HG03135 (cell line): ENCODE results near the gene AKT2.

ENCODE experiments used
- ATAC-seq: cut with Tn5 transposase; IDR thresholded peaks from one replicate; pipeline ENCODE4 v1.9.1; 2021; ENCODE audit warnings: mild to moderate bottlenecking, moderate library complexity; ENCODE audit not compliant: unreplicated experiment

Gene AKT2

DNA sequence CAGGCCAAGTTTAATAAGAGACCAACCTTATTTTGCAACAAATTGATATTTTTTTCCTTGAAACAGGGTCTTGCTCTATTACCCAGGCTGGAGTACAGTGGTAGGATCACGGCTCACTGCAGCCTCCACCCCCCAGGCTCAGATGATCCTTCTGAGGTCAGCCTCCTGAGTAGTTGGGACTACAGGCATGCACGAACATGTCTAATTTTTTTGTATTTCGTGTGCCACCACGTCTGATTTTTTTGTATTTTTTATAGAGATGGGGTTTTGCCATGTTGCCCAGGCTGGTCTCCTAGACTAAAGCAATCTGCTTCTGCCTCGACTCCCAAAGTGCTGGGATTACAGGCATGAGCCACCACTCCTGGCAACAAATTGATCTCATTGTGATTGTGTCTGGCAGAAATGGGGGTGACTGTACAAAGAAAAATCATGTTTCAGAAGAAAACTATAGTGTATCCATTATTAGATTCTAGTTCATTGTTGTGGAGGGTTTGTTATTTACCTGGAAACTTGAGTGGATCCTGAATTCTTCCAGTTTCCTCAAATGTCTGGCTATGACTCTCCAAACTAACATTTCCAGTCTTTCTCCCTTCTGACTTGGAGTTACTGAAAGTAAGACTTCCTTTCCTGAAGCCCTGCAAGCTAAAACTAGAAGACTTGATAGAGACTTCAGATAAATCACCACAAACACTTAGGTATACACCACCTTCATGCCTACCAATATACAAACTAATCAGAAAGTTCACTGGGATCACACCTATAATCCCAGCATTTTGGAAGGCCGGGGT, 17.3 kb upstream of the AKT2 start:
- ATAC-seq: no peak

DNA sequence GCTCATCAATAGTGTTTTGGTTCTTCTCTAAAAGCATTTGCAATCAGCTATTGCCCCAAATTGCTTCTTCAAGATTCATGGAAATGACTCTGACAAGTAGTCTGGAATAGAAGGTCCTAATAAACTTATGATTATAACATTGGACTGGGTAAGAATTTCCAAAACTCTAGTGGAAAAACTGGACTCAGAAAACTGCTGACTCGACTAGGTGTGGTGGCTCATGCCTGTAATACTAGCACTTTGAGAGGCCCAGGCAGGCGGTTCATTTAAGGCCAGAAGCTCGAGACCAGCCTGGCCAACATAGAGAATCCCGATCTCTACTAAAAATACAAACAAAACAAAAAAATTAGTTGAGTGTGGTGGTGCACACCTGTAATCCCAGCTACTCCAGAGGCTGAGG, 15.5 kb upstream of the AKT2 start:
- no peak for ATAC-seq

DNA sequence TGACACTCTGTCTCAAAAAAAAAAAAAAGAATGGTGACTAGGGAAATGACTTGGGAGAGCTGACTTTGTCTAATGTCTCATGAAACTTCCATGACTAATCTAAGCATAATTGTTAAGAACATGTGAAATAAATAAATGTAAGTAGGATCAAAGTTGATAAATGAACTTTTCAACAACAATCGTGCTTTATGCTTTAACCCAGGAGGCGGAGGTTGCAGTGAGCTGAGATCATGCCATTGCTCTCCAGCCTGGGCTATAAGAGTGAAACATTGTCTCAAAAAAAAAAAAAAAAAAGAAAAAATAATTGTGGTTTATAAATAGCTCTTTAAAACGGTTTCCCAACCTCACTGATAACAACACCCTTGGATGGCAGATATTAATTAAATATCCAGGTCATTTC, 12.9 kb upstream of the AKT2 start:
- no peak for ATAC-seq

DNA sequence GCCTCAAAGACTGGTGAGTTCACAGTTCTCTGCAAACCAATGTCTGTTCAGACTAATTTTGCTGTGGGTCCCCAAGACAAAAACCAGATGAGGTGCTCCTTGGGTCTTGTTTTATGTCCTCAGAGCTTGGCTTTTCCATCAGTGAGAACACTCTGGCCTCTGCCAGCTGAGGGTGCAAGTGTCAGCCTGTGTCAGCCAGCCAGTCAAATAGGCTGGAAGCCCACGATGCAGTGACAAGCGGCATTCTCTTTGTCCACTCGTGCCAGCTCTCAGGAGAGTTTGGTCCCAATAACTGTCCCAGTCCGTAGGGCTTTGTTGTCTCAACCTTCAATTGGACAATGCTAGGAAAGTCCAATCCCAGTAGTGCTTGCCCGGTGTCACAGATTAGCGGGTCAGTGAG, 9.4 kb upstream of the AKT2 start:
- ATAC-seq: no peak

DNA sequence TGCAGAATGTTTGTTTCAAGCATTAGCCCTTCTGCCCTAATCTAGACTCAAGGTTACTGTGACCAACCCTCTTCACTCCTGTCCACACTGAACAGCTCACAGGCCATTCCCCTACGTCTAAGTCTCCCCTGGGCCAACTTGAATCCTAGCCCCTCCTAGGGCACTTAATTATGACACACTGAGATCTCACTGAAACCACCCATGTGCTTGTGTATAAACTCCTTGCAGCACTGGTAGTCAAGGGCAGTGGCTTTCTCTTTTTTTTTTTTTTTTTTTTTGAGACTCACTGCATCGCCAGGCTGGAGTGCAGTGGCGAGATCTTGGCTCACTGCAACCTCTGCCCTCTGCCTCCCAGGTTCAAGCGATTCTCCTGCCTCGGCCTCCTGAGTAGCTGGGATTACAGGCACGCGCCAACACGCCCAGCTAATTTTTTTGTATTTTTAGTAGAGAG, 1.9 kb upstream of the AKT2 start:
- no peak for ATAC-seq

DNA sequence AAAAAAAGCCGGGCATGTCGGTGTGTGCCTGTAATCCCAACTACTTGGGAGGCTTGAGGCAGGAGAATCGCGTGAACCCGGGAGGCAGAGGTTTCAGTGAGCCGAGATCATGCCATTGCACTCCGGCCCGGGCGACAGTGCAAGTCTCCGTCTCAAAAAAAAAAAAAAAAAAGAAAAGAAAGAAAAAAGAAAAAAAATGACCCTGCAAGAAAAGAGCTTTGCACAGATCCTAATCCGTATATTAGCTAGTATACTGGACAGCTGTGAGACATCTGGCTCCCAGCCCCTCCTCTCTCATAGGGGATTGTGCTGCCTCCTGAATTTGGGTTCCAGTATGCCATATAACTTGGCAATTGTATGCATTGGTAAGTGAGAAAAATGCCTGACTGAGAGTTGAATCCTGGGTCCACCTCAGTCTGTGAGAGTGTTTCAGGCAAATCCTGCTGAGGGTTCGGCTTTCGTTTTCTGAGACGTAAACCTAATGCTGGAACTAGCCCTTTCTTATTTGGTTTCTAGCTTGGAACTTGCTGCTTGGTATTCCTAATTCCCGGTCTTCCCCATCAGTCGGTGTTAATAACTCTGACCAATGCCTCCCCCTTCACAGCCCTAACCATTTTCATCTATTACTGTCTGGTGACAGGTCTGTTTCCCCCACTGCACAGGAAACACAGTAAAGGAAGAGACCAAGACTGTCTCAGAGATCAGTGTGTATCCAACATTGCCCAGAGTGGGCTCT, 1.3 kb upstream of the AKT2 start:
- no peak for ATAC-seq

DNA sequence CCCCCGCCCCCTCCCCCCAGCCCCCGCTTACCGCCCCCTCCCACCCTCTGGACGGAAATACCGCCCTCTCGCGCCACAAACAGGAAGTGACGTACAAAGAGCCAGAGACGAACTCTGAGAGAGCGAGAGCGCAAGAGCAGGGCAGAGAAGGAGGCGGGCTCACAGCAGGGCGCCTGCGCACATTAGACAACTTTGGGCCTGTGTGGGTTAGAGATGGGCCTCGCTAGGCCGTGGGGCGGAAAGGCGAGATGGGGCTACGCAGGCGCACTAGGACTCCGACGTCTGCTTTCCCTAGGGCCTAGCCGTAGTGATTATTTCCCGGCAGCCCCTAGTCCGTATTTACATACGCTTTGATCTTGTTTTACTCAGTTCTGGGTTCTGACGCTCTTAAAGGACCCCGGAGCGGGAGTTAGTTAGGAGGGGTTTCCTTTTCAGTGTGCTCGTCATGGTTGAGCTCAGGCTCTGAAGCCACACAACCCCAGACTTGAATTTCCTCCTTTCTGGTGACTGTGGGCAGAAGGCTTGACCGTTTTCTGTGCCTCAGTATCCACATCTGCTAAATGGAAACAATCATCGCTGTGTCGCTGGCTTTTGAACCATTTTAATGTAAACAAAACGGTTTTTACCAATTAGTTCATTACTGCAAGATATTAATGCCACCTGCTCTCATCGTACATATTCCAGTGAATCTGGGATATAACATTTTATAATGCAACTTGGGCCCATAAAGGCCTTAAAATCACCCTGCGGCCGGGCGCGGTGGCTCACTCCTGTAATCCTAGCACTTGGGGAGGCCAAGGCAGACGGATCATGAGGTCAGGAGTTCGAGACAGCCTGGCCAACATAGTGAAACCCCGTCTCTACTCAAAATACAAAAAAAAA, 449 bp upstream of the AKT2 start:
- ATAC-seq: peak; percentile 79

DNA sequence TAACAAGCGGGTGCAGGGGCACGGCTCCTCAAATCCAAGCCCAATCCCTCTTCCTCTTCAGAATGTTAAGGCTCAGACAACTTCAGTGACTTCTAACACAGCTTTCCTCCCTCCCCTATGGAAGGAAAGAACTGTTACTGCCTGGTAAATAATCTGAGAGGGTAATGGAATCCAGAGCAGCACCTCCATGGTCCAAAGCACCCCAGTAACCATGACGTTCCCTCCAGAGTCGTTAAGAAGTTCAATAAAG, 969 bp downstream of the AKT2 start:
- no peak for ATAC-seq

DNA sequence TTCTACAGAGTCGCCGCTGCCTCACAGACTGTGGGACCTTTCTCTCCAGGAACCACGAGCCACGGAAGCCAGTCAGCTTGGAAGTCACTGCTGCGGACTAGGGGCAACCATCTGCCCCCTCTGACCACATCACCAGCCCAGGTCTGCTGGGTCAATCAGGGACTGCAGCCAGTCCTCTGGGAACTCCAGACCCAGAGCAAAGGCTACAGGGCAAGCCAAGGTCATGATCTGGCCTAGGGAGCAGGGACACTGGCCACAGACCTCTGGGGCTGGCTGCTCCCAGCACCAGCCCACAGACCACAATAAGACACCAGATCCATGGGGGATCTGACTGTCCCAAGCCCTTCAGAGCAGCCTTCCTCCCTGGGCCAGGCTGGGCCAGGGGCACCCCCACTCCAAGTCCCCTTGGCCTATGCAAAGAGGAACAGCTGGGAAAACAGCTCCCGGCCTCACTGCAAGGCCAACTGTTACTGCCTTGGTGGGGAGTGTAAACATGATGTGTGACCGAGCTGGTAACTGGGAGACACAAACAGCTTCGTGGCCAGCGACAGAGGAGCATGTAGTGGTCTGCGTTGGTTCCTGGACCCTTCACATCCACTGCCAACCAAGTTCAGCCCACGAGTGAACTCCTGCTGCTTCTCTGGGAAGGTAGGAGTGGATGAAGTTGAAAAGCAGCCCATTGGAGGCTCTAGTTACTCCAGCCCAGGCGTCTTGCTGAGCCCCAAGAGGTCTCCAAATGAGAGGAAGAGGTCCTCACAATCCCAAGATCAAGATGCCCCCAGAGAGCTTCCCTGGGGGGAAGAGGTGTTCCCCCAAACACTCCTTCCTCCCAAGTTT, 1.5 kb downstream of the AKT2 start:
- no peak for ATAC-seq

DNA sequence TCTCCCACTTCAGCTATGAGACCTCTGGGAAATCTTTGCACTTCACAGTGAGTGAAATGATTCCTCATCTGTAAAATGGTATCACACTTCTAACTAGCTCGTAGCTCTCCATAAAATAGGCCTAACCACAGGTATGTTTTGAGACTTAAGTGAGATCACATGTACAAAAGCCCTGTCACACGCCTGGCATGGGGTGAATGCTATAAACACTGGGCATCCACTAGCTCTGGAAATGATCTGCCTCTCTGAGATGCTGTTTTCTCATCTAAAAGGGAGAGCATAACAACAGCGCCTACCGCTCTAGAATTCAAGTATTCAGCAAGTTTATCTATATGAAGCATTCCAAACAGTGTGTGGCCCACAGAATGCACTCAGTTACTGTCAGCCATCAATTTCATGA, 2.2 kb downstream of the AKT2 start:
- no peak for ATAC-seq

DNA sequence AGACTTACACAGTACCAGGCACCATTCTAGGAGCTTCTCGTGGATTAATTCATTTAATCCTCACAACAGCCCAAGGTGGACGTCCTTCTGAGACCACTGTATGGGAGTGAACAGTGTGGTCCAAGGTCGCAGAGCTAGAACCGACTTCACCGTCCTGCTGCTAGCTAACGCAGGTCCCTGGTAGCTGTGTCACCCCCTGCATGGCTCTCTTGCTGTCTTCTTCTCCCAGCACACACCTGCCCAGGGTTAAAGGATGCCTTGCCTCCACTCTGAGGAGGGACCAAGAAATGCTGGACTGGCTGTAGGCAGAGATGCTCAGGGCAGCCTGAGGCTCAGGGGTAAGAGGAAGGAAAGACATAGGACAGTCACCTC, 3.0 kb downstream of the AKT2 start:
- no peak for ATAC-seq

DNA sequence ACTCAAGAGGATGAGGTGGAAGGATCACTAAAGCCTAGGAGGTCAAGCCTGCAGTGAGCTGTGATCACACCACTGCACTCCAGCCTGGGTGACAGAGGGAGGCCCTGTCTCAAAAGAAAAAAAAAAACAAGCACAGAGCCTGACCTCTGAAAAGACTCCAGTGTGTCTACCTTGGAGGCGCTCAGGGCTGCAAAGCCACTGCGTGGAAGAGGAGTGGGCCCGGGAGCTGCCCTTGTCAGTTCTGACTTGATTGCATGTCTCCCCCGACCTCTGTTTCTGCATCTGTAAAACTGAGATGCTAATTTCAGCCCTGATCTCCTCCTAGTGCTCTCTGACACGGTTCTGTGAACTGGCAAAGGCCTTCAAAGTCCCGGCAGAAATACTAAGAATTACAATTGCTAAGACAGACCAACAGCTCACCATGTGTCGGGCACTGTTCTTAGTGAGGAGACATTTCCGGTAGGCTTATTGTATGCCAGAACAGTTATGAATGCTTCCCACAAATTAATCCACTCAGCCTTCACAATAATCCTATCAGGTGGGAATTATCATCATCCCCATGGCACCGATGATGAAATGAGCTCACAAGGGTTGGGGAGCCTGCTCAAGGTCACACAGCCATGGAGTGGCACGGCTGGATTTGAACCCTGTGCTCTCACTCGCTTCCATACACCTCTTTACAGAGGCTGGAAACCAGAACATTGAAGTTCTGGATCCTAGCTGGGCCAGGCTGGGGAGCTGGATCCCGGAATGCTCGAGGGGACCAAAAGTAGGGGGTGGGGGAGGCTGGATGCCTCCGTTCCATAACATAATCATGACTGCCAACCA, 3.5 kb downstream of the AKT2 start:
- no peak for ATAC-seq

DNA sequence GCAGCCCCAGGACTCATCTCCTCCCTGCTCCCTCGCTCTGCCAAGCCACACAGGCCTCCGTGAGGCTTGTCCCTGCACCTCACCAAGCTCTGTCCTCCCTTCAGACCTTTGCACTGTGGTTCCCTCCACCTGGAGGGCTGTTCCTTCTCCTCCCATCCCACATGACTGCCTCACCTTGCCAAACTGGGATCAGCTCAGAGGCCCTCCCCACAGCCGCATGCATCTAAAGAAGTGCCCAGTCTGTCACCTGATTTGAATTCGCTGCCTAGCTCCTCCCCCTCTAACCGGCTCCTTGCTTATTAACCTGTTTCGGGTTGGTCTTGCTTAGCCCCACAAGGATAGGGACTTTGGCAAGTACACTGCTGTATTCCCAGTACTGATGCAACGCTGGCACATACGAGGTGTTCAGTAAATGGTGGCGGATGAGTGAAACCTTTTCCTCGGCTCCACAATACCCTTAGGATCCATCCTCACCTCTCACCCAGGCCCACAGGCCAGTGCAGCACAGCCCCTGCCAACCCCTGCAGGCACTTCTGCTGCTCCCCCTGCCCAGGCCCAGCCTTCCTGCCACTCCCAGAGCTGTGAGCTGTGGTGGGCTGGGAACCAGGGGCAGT, 4.4 kb downstream of the AKT2 start:
- no peak for ATAC-seq

DNA sequence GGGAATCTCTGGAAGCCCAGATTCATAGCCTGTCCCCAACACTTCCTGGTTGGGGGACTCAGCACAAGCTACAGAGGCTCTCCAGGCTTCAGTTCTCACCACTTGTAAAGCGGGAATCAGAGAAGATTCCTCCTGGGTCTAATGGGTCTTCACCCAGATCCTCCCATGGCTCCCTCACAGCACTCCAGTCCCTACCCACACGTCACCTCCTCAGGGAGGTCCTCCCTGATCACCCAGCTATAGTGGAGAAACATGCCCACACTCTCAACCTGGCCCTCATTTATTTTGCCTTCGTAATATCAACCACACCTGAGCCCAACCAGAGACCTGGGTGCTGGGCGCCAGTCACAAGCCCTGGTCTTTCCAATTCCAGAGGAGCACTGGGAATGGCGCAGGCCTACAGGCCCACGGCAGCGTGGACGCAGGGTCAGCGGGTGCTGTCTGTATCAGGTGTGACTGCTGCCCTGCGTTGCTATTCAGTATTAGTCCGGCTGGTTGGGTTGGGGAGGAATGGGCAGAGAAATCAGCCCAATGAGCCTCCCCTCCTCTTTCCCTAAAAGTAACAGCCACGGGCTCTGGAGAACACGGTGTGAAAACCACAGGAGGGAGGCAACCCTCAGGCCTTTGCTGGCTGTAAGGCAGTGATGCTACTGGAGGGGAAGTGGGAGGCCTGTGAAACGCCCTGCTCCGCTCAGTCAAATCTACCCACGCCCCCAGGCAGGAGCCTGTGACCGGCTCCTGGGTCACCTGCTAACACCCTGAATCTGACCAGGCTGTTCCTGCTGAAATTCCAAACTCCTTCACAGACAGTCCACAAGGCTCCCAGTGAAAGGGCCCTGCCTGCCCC, 5.2 kb downstream of the AKT2 start:
- no peak for ATAC-seq

DNA sequence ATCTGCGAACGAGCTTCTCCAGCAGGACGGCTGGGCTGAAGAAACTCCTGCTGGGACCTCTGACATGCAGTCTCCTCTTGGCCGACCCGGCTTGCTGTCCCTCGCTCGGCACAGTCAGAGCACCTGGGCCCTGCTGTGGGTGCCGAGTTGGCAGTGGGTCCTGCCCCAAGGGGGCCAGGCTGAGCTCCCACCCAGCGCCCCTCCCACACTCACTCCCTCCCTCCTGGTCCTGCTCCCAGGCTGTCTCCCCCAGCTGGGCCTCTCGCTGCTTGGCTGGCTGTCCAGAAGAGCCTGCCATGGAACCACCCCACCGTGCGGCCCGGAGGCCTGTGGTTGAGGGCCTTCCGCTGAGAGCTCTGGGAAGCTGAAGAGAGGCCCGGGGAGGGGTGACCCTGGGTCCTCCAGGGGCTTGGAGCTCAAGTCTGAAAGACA, 6.0 kb downstream of the AKT2 start:
- no peak for ATAC-seq

DNA sequence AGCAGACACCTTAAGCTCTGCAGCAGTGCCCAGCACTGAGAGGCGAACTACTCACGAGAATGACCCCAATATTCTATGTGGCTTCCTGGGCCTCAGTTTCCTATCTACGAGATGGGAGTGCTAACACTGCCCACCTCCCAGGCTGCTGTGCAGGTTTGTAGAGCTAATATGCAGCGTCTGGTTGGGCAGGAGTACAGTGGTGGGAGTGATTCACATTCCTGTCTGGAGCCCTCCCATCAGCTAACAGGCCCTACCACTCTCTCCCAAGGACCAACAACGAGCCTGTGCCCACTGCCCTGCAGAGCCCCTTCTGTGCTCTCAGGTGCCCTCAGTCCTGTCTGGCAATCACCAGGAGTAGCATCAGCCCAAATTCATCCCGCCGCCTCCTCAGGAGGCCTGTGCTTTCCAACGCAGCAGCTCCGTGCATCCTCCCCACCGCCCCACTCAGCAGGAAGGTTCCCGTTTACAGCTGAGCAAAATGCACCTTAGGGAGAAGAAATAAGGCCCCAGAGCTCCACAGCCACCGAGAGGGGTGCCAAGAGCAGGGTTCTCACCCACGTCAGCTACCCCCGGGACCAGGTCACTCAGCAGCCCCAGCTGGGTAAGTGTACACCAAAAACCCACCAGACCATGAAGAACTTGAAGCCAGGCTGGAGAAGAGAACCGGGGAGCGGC, 6.6 kb downstream of the AKT2 start:
- no peak for ATAC-seq

DNA sequence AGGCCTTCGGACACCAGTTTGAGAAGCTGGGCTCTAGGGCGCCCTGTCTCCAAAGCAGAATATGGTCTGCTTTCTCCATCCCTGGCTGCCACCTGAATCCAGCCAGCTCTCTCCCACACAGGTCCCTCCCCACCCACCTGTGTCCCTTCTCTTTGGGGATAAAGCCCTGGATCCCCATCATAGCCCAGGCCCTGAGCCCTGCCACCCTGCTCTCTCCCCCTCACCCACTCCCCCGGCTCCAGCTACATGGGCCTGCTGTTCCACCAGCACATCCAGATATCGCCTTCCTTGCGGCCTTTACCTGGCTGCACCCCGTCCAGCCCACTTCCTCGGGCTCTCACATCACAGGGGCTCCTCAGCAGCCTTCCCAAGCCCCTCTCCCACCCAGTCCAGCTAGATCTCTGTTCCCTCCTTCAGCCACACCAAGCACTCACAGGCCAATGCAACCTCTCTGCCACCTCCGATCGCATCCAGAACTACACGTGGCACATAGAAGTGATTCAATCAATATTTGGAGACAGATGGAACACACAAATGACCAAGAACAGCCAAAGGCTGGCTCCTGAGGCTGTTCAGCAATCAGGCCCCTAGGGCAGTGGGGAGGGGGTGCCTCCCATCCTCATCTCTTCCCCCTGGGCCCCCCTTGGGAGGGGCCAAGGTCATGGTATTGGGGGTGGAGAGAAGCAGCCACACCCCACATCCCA, 7.6 kb downstream of the AKT2 start:
- ATAC-seq: no peak
